WERI-Rb-1 (cell line): ENCODE measurements around the gene SETBP1.

Experiments
- DNase-seq: peaks from one replicate; pipeline ENCODE4 v3.0.0-alpha.2; 2020
- H3K27ac ChIP-seq: fragments of 250-450 bp; sonication (Bioruptor Pico); 2 replicates; pipeline ENCODE4 v1.5.1; 2020; ENCODE audit warnings: mild to moderate bottlenecking, moderate library complexity
- H3K27me3 ChIP-seq: fragments of 250-450 bp; sonication (Bioruptor Pico); 2 replicates; pipeline ENCODE4 v1.5.1; 2021; ENCODE audit warnings: mild to moderate bottlenecking, low read depth, moderate library complexity; ENCODE audit not compliant: insufficient read depth, severe bottlenecking
- H3K36me3 ChIP-seq: fragments of 250-450 bp; sonication (Bioruptor Pico); 2 replicates; pipeline ENCODE4 v1.5.1; 2020; ENCODE audit warnings: mild to moderate bottlenecking, moderate library complexity
- H3K4me3 ChIP-seq: 2 replicates; pipeline ENCODE4 v1.5.1; 2011; ENCODE audit warnings: low read depth, mild to moderate bottlenecking, control low read depth, low read length
- H3K9me3 ChIP-seq: fragments of 250-450 bp; sonication (Bioruptor Pico); 2 replicates; pipeline ENCODE4 v1.5.1; 2021; ENCODE audit warnings: mild to moderate bottlenecking, moderate library complexity; ENCODE audit not compliant: severe bottlenecking
- TF ChIP-seq, protein P1 (sequence below): IDR thresholded peaks from 2 replicates; pipeline ENCODE4 v1.5.1; 2011; ENCODE audit warnings: low read depth, mild to moderate bottlenecking, control low read depth, inconsistent platforms, low read length

The SETBP1 gene

GRCh38 chr18:44735096-44735495, 54.4 kb downstream of the SETBP1 start:
- Histone ChIP-seq H3K27me3 (no peaks in the 10 kb centered on the region), H3K4me3 (no peak overlapping the region), H3K9me3 (no peaks in the 10 kb centered on the region), H3K27ac (no peak overlapping the region), H3K36me3 (no peaks in the 10 kb centered on the region)
- DNase-seq = no peak
- TF ChIP-seq, protein P1, sequence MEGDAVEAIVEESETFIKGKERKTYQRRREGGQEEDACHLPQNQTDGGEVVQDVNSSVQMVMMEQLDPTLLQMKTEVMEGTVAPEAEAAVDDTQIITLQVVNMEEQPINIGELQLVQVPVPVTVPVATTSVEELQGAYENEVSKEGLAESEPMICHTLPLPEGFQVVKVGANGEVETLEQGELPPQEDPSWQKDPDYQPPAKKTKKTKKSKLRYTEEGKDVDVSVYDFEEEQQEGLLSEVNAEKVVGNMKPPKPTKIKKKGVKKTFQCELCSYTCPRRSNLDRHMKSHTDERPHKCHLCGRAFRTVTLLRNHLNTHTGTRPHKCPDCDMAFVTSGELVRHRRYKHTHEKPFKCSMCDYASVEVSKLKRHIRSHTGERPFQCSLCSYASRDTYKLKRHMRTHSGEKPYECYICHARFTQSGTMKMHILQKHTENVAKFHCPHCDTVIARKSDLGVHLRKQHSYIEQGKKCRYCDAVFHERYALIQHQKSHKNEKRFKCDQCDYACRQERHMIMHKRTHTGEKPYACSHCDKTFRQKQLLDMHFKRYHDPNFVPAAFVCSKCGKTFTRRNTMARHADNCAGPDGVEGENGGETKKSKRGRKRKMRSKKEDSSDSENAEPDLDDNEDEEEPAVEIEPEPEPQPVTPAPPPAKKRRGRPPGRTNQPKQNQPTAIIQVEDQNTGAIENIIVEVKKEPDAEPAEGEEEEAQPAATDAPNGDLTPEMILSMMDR = no peak

GRCh38 chr18:44736664-44737380, 56.1 kb downstream of the SETBP1 start:
- DNase-seq = no peak
- no peaks in the 10 kb centered on the region for H3K9me3 ChIP-seq
- H3K27ac ChIP-seq = no peak overlapping the region
- H3K27me3 ChIP-seq = no peaks in the 10 kb centered on the region
- H3K4me3 ChIP-seq = no peak overlapping the region
- no peaks in the 10 kb centered on the region for H3K36me3 ChIP-seq
- TF ChIP-seq, protein P1 = no peak

DNA sequence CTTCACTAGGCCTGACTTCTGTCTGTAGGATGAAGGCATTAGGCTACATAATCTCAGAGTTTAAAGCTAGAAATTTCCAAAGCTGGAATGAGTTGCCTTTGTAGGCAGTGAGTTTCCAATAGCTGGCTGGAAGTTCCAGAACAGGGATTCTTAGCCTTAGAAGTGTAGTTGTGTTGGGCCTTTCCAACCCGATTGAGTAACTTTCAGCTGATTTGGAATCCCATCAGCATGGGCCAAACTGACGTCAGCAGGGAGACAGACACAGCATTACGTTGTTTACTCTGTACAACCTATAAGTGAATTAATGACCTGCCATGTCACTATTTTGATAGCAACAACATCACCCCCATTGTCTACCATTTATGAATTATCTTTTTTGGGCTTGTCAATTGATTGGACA, 56.9 kb downstream of the SETBP1 start:
- no peak for DNase-seq
- no peaks in the 10 kb centered on the region for H3K36me3 ChIP-seq
- TF ChIP-seq, protein P1 = no peak
- no peaks in the 10 kb centered on the region for H3K27me3 ChIP-seq
- no peaks in the 10 kb centered on the region for H3K9me3 ChIP-seq
- H3K27ac ChIP-seq = no peak overlapping the region
- no peak overlapping the region for H3K4me3 ChIP-seq

DNA sequence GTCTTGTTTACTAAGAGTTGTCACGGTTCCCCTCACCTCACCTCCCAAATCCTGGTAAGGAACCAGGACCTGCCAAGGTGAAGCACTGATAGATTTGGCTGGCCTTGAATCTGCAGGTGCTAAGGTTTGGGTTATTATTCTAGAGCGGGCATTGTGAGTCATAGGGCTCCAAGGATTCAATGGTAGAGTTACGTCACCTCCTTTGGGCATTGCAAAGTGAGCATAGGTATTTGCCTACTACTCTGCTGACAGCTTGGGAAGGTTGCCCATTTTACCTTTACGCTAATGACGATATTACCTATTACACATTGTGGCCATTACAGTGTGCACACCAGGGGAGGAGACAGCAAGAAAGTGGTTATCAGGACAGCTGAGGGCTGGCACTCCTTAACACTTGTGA, 59.3 kb downstream of the SETBP1 start:
- no peak overlapping the region for H3K4me3 ChIP-seq

GRCh38 chr18:44741085-44741484, 60.4 kb downstream of the SETBP1 start:
- TF ChIP-seq, protein P1 = no peak
- H3K36me3 ChIP-seq = no peaks in the 10 kb centered on the region
- H3K27me3 ChIP-seq = no peaks in the 10 kb centered on the region
- no peak for DNase-seq
- no peaks in the 10 kb centered on the region for H3K9me3 ChIP-seq
- H3K4me3 ChIP-seq = no peak overlapping the region
- H3K27ac ChIP-seq = no peak overlapping the region

More for the DNA sequence above, 59.3 kb downstream of the SETBP1 start:
- Histone ChIP-seq H3K27me3 (no peaks in the 10 kb centered on the region), H3K36me3 (no peaks in the 10 kb centered on the region), H3K9me3 (no peaks in the 10 kb centered on the region), H3K27ac (no peak overlapping the region)
- DNase-seq = no peak
- TF ChIP-seq, protein P1 = no peak

GRCh38 chr18:44741511-44741910, 60.8 kb downstream of the SETBP1 start:
- no peak for DNase-seq
- TF ChIP-seq, protein P1 = no peak
- no peaks in the 10 kb centered on the region for H3K27me3 ChIP-seq
- H3K36me3 ChIP-seq = no peaks in the 10 kb centered on the region
- no peak overlapping the region for H3K4me3 ChIP-seq
- no peak overlapping the region for H3K27ac ChIP-seq
- no peaks in the 10 kb centered on the region for H3K9me3 ChIP-seq
